OCI-LY3 (cell line): Measurements from ENCODE around the gene RNF220.

Experiments used
- H2AFZ ChIP-seq: fragments of 200-600, 300-600 bp; shearing (Covaris generic); 2 replicates; pipeline ENCODE4 v1.6.0; 2014; ENCODE audit warnings: antibody characterized with exemption, low read depth, low read length
- H3K27ac ChIP-seq: fragments of 200-600, 300-600 bp; sonication (generic); 2 replicates; pipeline ENCODE4 v1.5.1; 2014; ENCODE audit warnings: mild to moderate bottlenecking, low read length, moderate library complexity, mixed read lengths
- H3K27me3 ChIP-seq: fragments of 200-600, 300-600 bp; sonication (generic); 2 replicates; pipeline ENCODE4 v1.6.1; 2014; ENCODE audit warnings: low read depth, low read length, mixed read lengths
- H3K36me3 ChIP-seq: fragments of 200-600, 300-600 bp; sonication (generic); replicated peaks from 2 replicates; pipeline ENCODE3; 2014; ENCODE audit warnings: low read depth, low read length, mixed read lengths
- H3K4me1 ChIP-seq: fragments of 300-600, 200-600 bp; sonication (generic); 2 replicates; pipeline ENCODE4 v1.6.1; 2014; ENCODE audit warnings: low read length, mixed read lengths
- H3K4me2 ChIP-seq: fragments of 200-600, 300-600 bp; sonication (generic); 2 replicates; pipeline ENCODE4 v1.6.1; 2014; ENCODE audit warnings: low read length, mixed read lengths
- H3K4me3 ChIP-seq: fragments of 300-600, 200-600 bp; sonication (generic); 2 replicates; pipeline ENCODE4 v1.5.1; 2014; ENCODE audit warnings: antibody characterized with exemption, mild to moderate bottlenecking, low read length, moderate library complexity
- H3K79me2 ChIP-seq: fragments of 300-600, 200-600 bp; shearing (Covaris generic); 2 replicates; pipeline ENCODE4 v1.6.1; 2014; ENCODE audit warnings: mild to moderate bottlenecking, low read length, mixed read lengths
- H3K9ac ChIP-seq: fragments of 300-600, 200-600 bp; shearing (Covaris generic); 2 replicates; pipeline ENCODE4 v1.6.0; 2014; ENCODE audit warnings: mild to moderate bottlenecking, low read length, moderate library complexity
- H3K9me3 ChIP-seq: fragments of 200-600, 300-600 bp; shearing (Covaris generic); 2 replicates; pipeline ENCODE4 v1.6.1; 2014; ENCODE audit warnings: low read length, mixed read lengths; ENCODE audit not compliant: insufficient read depth
- H4K20me1 ChIP-seq: fragments of 200-600, 300-600 bp; sonication (generic); 2 replicates; pipeline ENCODE4 v1.6.1; 2016; ENCODE audit warnings: low read length, mixed read lengths; ENCODE audit not compliant: insufficient read depth
- CTCF ChIP-seq: fragments of 200-600, 300-600 bp; sonication (generic); IDR thresholded peaks from 2 replicates; pipeline ENCODE4 v1.5.1; 2014; ENCODE audit warnings: antibody characterized with exemption, low read length, low read depth
- EZH2phosphoT487 ChIP-seq: fragments of 200-600 bp; shearing (Covaris generic); IDR thresholded peaks from 2 replicates; pipeline ENCODE4 v1.6.1; 2018; ENCODE audit warnings: antibody characterized with exemption, mixed run types, low read depth

Gene RNF220

GRCh38 chr1:44613941-44614340 lies 208.9 kb downstream of the RNF220 start:
- H3K4me3 ChIP-seq, result no peak overlapping the region
- TF ChIP-seq CTCF (no peak), EZH2phosphoT487 (no peak)
- no peaks in the 10 kb centered on the region for H3K36me3 ChIP-seq
- no peaks in the 10 kb centered on the region for H3K27me3 ChIP-seq
- no peaks in the 10 kb centered on the region for H3K4me1 ChIP-seq
- no peak overlapping the region for H3K27ac ChIP-seq
- no peaks in the 10 kb centered on the region for H4K20me1 ChIP-seq
- no peak overlapping the region for H3K9ac ChIP-seq
- H3K79me2 ChIP-seq, result no peaks in the 10 kb centered on the region
- no peaks in the 10 kb centered on the region for H3K9me3 ChIP-seq
- H2AFZ ChIP-seq, result no peak overlapping the region
- H3K4me2 ChIP-seq, result no peak overlapping the region

GRCh38 chr1:44616284-44616990 lies 211.4 kb downstream of the RNF220 start:
- no peaks in the 10 kb centered on the region for H4K20me1 ChIP-seq
- H3K9me3 ChIP-seq, result no peaks in the 10 kb centered on the region
- no peaks in the 10 kb centered on the region for H3K79me2 ChIP-seq
- H3K4me3 ChIP-seq, result no peak overlapping the region
- H3K27me3 ChIP-seq, result no peaks in the 10 kb centered on the region
- H3K9ac ChIP-seq, result no peak overlapping the region
- no peak overlapping the region for H2AFZ ChIP-seq
- no peak for TF ChIP-seq EZH2phosphoT487
- TF ChIP-seq CTCF, result no peak
- H3K27ac ChIP-seq, result no peak overlapping the region
- H3K4me1 ChIP-seq, result no peaks in the 10 kb centered on the region
- H3K4me2 ChIP-seq, result no peak overlapping the region
- no peaks in the 10 kb centered on the region for H3K36me3 ChIP-seq

DNA sequence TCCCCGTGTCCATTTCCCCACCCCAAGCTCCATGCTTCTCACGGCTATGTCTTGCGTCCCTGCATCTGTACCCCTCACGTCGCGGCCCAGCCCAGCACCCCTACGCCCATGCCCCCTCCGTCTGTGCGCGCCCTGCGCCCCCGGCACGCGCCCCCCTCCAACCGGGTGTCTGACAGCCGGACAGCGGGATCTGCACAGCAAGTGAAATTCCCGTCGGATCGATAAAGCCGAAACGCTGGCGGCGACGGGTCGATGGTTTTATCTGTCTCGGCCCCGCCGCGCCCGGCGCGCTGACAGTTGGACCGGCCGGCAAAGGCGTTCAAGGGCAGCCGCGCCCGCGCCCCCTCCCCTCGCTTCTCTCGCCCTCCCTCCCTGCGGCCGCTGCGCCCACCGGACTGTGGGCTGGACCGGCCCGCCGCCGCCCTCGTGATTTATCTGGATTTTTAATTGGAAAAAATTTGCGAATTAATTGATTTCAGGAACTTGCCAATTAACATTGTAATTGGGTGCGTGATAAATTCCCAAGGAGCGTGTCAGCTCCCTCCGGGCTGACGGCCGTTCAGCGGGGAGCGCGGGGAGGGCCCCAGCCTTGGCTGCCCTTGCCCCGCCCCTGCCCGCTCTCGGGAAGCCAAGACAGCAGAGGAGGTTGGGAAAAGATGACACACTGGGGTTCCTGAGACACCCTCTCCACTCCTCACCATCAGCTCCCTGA lies 212.1 kb downstream of the RNF220 start:
- Histone ChIP-seq H3K36me3 (no peaks in the 10 kb centered on the region), H3K79me2 (no peaks in the 10 kb centered on the region), H3K9me3 (no peaks in the 10 kb centered on the region), H3K4me1 (no peaks in the 10 kb centered on the region), H3K9ac (no peak overlapping the region), H2AFZ (no peak overlapping the region), H3K4me2 (no peak overlapping the region), H3K4me3 (no peak overlapping the region), H3K27me3 (no peaks in the 10 kb centered on the region), H3K27ac (no peak overlapping the region), H4K20me1 (no peaks in the 10 kb centered on the region)
- no peak for TF ChIP-seq CTCF
- TF ChIP-seq EZH2phosphoT487, result no peak

- TF ChIP-seq CTCF (no peak), EZH2phosphoT487 (no peak)
- Histone ChIP-seq H3K4me2 (no peak overlapping the region), H3K9ac (no peak overlapping the region)
These were observed 212.6 kb downstream of the RNF220 start for GRCh38 chr1:44617703-44618029.

More at GRCh38 chr1:44617703-44618029, 212.6 kb downstream of the RNF220 start:
- no peaks in the 10 kb centered on the region for H3K27me3 ChIP-seq
- H3K4me1 ChIP-seq, result no peaks in the 10 kb centered on the region
- no peak overlapping the region for H2AFZ ChIP-seq
- no peaks in the 10 kb centered on the region for H3K9me3 ChIP-seq
- no peaks in the 10 kb centered on the region for H3K79me2 ChIP-seq
- no peak overlapping the region for H3K27ac ChIP-seq
- H4K20me1 ChIP-seq, result no peaks in the 10 kb centered on the region
- H3K36me3 ChIP-seq, result no peaks in the 10 kb centered on the region
- no peak overlapping the region for H3K4me3 ChIP-seq
